ENCODE data around the gene DOCK2.

The DOCK2 gene

DNA sequence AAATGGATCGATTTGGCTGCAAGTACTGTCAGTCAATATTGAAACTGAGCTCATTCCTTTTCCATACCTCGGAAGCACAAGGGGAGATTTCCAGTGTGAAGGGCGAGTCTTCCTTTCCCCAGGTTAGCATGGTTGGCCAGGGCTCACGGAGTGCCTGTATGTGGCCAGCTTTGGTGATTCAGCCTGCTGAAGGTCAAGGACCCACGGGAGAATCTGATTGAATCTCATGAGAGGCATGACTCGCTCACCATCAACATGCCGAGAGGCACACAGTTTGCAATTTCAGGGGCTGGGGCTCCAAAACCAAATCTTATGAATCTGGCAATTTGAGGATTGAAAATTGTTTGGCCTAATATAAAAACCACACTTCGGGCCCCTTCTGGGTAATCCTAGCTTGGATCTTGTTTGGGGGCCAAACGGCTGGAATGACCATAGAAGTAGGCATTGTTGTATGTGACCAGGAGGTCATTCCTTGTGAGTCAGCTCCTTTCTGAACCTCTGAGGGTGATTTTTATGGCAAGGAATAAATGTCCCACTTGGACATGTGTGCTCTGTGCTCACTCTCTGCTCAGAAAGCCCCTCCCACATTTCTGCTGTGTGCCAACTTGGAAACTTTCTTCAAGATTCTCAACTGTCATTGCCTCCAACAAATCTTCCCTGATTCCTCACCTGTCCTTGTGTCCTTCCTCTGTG is 69.8 kb downstream of the DOCK2 start:
- no peak overlapping the region for H3K27ac ChIP-seq

DNA sequence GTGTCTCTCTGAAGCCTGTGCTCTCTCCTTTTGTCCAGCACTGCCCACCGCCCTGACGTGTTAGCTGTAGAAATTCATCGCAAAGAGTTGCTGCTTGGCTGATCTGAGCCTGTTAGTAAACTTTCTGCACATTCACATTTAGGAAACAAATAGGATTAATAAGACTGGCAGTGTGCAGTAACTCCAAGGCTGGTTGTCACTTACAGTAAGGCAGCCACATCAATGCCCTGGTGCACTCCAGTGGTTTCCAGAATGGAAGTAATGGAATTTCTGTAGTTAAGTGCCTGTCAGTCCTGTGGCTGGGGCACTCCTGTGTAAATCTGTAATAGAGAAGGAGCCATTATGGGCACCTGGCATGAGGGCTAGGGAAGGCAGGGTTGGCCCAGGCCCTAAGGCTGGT is 70.6 kb downstream of the DOCK2 start:
- TF ChIP-seq CTCF (IDR thresholded peaks at IDR 0.05) (no peak), ZFX (IDR thresholded peaks at IDR 0.05; ENCODE audit: borderline replicate concordance) (no peak)
- no peak overlapping the region for H3K27ac ChIP-seq

More for the DNA sequence above, 69.8 kb downstream of the DOCK2 start:
- TF ChIP-seq ZFX (IDR thresholded peaks at IDR 0.05; ENCODE audit: borderline replicate concordance) (no peak), CTCF (IDR thresholded peaks at IDR 0.05) (no peak)

DNA sequence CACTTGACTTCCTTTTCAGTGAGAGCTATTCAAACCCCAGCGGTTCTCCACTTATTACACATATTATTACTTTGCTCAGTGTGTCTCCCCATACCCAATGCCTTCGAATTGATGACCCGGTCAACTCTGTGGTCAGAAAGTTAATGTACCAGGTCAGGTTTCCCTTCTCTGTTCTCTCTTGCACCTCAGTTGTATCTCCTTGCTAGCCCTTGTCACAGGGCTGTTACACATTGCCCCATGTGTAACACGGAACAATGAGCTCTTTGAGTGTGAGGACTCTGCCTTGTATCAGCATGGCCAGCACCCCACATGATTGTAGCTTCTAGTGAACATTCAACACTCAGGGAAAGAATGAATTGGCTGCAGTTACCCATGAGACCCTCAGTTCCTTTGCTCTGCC is 73.6 kb downstream of the DOCK2 start:
- TF ChIP-seq CTCF (IDR thresholded peaks at IDR 0.05): no peak
- TF ChIP-seq ZFX (IDR thresholded peaks at IDR 0.05; ENCODE audit: borderline replicate concordance): no peak
- H3K27ac ChIP-seq: no peak overlapping the region

DNA sequence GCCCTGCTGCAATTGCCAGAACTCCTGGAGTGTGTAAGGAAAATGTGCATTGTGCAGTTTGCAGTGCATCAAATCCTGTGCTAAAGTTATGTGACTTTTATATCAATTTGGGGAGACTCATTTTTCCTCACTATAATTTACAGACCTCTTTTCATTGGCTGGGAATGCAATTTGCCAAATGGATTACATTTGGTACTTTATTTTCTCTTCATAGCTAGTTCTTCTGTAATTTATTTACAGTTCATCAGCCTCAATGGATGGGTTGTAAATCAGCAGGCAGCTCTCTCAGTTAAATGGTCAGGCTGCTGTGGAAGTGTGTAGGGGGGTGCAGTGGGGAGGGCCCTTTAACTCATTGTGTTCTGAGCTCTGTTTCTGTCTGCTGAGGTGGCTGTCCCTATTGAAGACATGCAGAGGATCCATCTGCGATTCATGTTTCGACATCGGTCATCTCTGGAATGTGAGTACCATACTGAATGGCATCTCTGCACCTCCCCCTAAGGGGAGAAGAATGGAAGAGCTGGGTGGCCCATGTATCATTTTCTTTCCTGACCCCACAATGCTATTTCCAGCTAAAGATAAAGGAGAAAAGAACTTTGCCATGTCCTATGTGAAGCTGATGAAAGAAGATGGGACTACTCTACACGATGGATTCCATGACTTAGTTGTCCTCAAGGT is 74.6 kb downstream of the DOCK2 start:
- no peak overlapping the region for H3K27ac ChIP-seq
- no peak for TF ChIP-seq ZFX (IDR thresholded peaks at IDR 0.05; ENCODE audit: borderline replicate concordance)
- TF ChIP-seq CTCF (IDR thresholded peaks at IDR 0.05): no peak

- no peak overlapping the region for H3K27ac ChIP-seq
- no peak for TF ChIP-seq CTCF (IDR thresholded peaks at IDR 0.05)
- TF ChIP-seq ZFX (IDR thresholded peaks at IDR 0.05; ENCODE audit: borderline replicate concordance): no peak
Measured at GRCh38 chr5:169712428-169712827, 75.4 kb downstream of the DOCK2 start.

DNA sequence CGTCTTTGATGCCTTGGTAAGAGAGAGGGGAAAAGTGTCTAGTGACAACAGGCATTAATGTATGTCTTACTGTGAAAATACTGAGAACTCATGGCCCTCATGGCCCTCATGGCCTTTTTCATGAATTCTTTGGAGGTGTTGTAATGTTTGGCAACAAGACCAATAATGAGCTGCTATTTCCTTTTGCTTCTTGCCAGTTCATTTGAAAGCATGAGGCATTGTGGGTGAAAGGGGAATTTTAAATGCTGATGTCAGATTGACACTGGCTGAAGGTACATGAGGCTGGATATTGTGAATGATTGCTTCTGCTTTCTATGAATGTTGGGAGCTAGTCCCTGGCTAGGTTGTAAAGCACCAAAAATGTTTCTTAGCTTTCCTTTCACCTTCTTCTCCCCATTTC is 79.2 kb downstream of the DOCK2 start:
- H3K27ac ChIP-seq: no peak overlapping the region
- TF ChIP-seq CTCF (IDR thresholded peaks at IDR 0.05) (no peak), ZFX (IDR thresholded peaks at IDR 0.05; ENCODE audit: borderline replicate concordance) (no peak)

DNA sequence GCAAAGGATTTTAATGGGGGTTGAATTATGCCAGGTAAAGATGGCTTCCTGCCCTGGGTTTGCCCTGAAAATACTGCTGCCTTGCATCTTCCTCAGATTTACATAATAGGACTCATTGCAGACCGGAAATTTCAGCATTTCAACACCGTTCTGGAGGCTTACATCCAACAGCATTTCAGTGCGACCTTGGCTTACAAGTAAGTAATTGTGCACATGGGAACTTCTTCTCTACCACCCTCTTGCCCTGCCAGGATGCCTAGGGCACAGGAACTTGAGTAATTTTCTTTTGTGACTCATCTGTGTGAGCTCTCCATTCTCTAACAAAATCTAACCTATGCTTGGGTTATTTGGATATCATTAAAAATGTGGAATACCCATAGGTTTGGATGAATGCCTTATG is 80.2 kb downstream of the DOCK2 start:
- no peak overlapping the region for H3K27ac ChIP-seq
- TF ChIP-seq CTCF (IDR thresholded peaks at IDR 0.05) (no peak), ZFX (IDR thresholded peaks at IDR 0.05; ENCODE audit: borderline replicate concordance) (no peak)
